PC-9 (cell line): ENCODE measurements around the gene TMEM151A. TPM values are rescaled to one million over a fixed set of nuclear protein-coding genes. Genes with fewer than 3 reads are reported as not detected.

Experiments used
- BruUV-seq: library from RNA; stranded (reverse); fragments of 400-500 nt; replicated peaks from 2 replicates; lab custom pipeline; 2021; lab: Mats Ljungman, UMichigan
- CTCF ChIA-PET: fragments of 300-600 bp; sonication (Branson Sonifier 250); formaldehyde crosslinking; loops from one replicate; lab custom pipeline; 2022; ENCODE audit warnings: antibody characterized with exemption; lab: Charles Lee
- POLR2A ChIA-PET: fragments of 300-600 bp; sonication (Branson Sonifier 250); formaldehyde crosslinking; loops from one replicate; lab custom pipeline; 2022; ENCODE audit warnings: antibody characterized with exemption; ENCODE audit not compliant: unreplicated experiment; lab: Charles Lee
- DNase-seq, 2 experiments: peaks; one replicate each; pipeline versions ENCODE4 v3.0.0 to v3.0.0-alpha.2; 2015 to 2022; ENCODE audit warnings: mixed read lengths in 1 of 2
- H2AFZ ChIP-seq: fragments of 200-600 bp; sonication (generic); 2 replicates; pipeline ENCODE4 v1.8.1; 2017; ENCODE audit warnings: antibody characterized with exemption
- H3F3A ChIP-seq: fragments of 200-600 bp; sonication (generic); 2 replicates; pipeline ENCODE4 v1.8.1; 2017; ENCODE audit warnings: antibody characterized with exemption, mild to moderate bottlenecking, low read depth; ENCODE audit not compliant: insufficient read depth
- H3K27ac ChIP-seq: fragments of 200-600 bp; sonication (generic); 2 replicates; pipeline ENCODE4 v1.6.1; 2016; ENCODE audit warnings: mixed run types
- H3K27me3 ChIP-seq: fragments of 200-600 bp; sonication (generic); 2 replicates; pipeline ENCODE4 v1.6.1; 2016; ENCODE audit warnings: low read depth, mixed run types; ENCODE audit not compliant: insufficient read depth
- H3K36me3 ChIP-seq: fragments of 200-600 bp; sonication (generic); 2 replicates; pipeline ENCODE4 v1.6.1; 2016; ENCODE audit warnings: low read depth, mixed run types
- H3K4me1 ChIP-seq: fragments of 200-600 bp; sonication (generic); replicated peaks from 2 replicates; pipeline ENCODE4 v1.6.1; 2016; ENCODE audit warnings: mixed run types; ENCODE audit not compliant: insufficient read depth
- H3K4me2 ChIP-seq: fragments of 200-600 bp; sonication (generic); 2 replicates; pipeline ENCODE4 v1.6.1; 2017; ENCODE audit warnings: mixed run types
- H3K4me3 ChIP-seq: fragments of 200-600 bp; sonication (generic); 2 replicates; pipeline ENCODE4 v1.6.1; 2016; ENCODE audit warnings: mixed run types
- H3K79me2 ChIP-seq: fragments of 200-600 bp; sonication (generic); 2 replicates; pipeline ENCODE4 v1.6.1; 2017; ENCODE audit warnings: low read depth, mixed run types
- H3K9me2 ChIP-seq: fragments of 200-600 bp; sonication (generic); 2 replicates; pipeline ENCODE4 v1.8.1; 2017; ENCODE audit warnings: mild to moderate bottlenecking; ENCODE audit not compliant: insufficient read depth
- H3K9me3 ChIP-seq: fragments of 200-600 bp; sonication (generic); 2 replicates; pipeline ENCODE4 v1.8.1; 2016; ENCODE audit warnings: low read depth; ENCODE audit not compliant: insufficient read depth
- H4K20me1 ChIP-seq: fragments of 200-600 bp; sonication (generic); 2 replicates; pipeline ENCODE4 v1.8.1; 2017; ENCODE audit not compliant: insufficient read depth
- EZH2 ChIP-seq: fragments of 200-600 bp; sonication (generic); IDR thresholded peaks from 2 replicates; pipeline ENCODE4 v1.8.0; 2017; ENCODE audit warnings: antibody characterized with exemption, low read depth
- intact Hi-C: fragments of 100-400 bp; cut with micrococcal nuclease; formaldehyde crosslinking; loops from one replicate; pipeline ENCODE4 v1.10.0; 2022; ENCODE audit not compliant: unreplicated experiment
- total RNA-seq: library from RNA; stranded (reverse); gene quantifications from 2 replicates; pipeline ENCODE4 v1.2.3, GENCODE V29; 2021
- TF ChIP-seq, protein P1 (sequence below): fragments of 200-600 bp; sonication (generic); conservative IDR thresholded peaks from 2 replicates; pipeline ENCODE4 v1.6.1; 2017; ENCODE audit warnings: mixed run types, antibody characterized with exemption, mild to moderate bottlenecking, moderate library complexity

Gene TMEM151A
- total RNA-seq, 1 experiment from 2014 or later, result 0.22 TPM

DNA sequence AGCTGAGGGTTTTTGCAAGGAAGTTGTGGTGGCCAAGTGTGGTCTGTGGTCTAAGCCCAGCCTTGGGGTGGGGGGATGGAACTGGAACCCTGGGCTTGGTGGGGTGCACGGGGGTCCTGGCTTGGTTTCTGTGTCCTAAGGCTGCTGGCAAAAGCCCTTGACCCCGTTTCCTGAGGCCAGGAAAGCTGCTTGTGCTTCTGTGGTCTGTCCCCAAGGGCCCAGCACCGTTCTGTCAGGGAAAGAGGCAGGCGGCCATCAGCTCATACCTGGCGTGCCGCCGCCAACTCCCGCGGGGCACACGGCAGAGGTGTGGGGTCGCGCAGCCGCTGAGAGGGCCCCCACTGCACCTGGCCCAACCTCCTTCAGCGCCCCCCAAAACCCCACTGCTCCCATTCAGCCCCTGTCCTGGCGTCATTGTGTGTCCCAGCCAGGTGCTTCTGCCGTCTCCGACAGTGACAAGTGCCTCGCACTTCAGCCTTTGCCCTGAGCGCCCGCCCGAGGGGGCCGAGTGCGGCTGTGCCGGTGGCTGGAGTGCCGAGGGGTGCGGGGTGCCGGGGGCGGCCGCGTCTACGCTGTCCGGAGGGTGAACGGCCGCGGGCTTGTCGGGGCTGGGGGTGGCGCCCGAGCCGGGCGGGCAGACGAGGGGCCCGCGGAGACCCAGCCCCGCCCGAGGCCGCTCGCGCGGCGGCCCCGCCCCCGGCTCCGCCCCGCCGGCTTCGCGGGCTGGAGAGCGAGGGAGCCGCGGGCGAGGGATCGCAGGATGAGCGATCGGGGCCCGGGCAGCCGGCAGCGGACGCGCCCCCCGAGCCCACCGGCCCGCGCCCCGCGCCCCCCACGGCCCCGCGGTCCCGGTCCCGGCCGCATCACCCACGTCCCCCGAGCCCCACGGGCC is 14.0 kb upstream of the TMEM151A start, which contains the start of gene CNIH2:
CNIH2 (plus strand) TSS at position 705 of the 892 bp plus-strand sequence. CDS start 282 bp downstream, outside the sequence.
- Histone ChIP-seq H3K4me2 (no peak within 1 kb of the TSS), H3K4me3 (no peak within 1 kb of the TSS), H3K27ac (no peak within 1 kb of the TSS), H3K9me3 (no peaks in the 10 kb centered on the region), H3K79me2 (no peaks in the 10 kb centered on the region), H3F3A (peaks cover 23% of the 10 kb centered on the region), H3K27me3 (no peaks in the 10 kb centered on the region), H3K9me2 (no peaks in the 10 kb centered on the region), H3K4me1 (no peaks in the 10 kb centered on the region), H2AFZ (no peak within 1 kb of the TSS), H3K36me3 (peaks cover 11% of the 10 kb centered on the region), H4K20me1 (peaks cover 44% of the 10 kb centered on the region)
- ChIA-PET CTCF (no interaction called here), POLR2A (interaction anchor here (0.7 kb wide), 1 partner anchor 65 kb away, joined by 3 read pairs; no protein-coding TSS in a partner anchor)
- no peak for TF ChIP-seq EZH2
- TF ChIP-seq, protein P1, sequence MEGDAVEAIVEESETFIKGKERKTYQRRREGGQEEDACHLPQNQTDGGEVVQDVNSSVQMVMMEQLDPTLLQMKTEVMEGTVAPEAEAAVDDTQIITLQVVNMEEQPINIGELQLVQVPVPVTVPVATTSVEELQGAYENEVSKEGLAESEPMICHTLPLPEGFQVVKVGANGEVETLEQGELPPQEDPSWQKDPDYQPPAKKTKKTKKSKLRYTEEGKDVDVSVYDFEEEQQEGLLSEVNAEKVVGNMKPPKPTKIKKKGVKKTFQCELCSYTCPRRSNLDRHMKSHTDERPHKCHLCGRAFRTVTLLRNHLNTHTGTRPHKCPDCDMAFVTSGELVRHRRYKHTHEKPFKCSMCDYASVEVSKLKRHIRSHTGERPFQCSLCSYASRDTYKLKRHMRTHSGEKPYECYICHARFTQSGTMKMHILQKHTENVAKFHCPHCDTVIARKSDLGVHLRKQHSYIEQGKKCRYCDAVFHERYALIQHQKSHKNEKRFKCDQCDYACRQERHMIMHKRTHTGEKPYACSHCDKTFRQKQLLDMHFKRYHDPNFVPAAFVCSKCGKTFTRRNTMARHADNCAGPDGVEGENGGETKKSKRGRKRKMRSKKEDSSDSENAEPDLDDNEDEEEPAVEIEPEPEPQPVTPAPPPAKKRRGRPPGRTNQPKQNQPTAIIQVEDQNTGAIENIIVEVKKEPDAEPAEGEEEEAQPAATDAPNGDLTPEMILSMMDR, result no peak
- no peak for DNase-seq
- no TSS peak for BruUV-seq
- intact Hi-C loops, result no loop called here

DNA sequence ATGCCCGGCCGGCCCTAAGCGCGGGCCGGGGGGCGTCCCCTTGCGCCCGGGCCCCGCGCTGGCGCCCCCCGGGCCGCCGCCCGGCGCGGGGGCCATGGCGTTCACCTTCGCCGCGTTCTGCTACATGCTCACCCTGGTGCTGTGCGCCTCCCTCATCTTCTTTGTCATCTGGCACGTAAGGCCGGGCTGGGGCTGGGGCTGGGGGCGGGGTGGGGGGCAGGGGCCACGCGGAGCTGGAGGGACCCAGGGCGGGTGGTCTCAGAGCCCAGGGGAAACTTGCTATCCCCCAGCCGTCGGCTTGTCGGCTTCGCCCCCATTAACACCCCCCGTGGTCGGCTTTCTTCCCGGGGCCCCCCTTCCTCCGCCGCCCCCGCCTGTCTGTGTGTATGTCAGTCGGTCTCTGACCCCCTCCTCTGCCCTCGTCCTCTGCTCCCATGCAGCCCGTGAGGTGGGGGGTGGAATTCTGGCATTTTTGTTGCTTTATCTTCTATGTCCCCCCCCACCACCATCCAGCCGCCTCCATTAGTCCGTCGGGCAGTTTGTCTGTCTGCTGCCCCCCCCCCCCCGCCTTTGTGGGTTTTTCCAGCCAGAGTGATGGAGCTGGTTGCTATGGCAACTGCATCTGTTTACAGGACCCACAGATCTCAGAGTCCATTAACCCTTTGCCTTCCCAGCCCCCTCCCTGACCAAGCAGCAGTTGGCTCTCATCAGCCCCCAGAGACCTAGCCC is 13.2 kb upstream of the TMEM151A start:
- H3K9me3 ChIP-seq, result no peaks in the 10 kb centered on the region
- H3F3A ChIP-seq, result peaks cover 29% of the 10 kb centered on the region
- H3K4me3 ChIP-seq, result no peak overlapping the region
- no peak for DNase-seq
- H3K79me2 ChIP-seq, result no peaks in the 10 kb centered on the region
- ChIA-PET CTCF (no interaction called here), POLR2A (no interaction called here)
- H3K27ac ChIP-seq, result no peak overlapping the region
- peaks cover 5% of the 10 kb centered on the region; the same call in 1 of the 2 replicates for H3K36me3 ChIP-seq
- no peaks in the 10 kb centered on the region for H3K9me2 ChIP-seq
- intact Hi-C loops, result no loop called here
- peaks cover 47% of the 10 kb centered on the region for H4K20me1 ChIP-seq
- no peak overlapping the region for H3K4me2 ChIP-seq
- H3K27me3 ChIP-seq, result no peaks in the 10 kb centered on the region
- no peak overlapping the region for H2AFZ ChIP-seq
- BruUV-seq, result no TSS peak
- TF ChIP-seq EZH2, result no peak
- TF ChIP-seq, protein P1, result no peak
- H3K4me1 ChIP-seq, result no peaks in the 10 kb centered on the region

DNA sequence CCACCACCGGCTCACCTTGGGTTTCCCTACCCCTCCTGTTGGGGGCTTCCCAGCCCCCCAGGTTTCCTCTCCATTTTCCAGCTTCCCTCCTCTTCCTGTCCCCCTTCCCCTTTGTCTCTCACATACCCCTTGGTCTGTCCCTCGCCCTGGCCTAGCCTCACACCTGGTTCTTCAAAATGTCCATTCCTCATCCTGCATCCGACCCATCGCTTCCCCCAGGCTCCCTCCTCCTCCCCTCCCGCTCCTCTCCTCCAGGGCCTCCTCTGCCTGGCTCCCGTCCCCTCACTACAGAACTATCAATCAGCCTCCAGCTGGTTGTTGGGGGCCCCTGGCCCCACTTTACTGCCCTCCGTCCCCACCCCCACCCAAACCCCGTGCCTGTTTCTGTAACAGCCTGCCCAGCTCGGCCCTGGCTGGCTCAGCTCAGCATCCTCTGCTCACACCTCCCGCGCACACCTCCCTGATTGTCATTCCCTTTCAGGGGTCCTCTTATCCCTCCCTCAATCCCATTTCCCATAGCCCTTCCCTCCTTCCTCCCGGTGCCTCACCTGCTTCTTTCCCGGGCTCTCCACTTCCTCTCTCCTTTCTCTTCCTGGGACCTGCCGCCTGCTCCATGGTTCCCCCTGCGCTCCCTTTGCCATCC is 12.5 kb upstream of the TMEM151A start:
- no peaks in the 10 kb centered on the region for H3K27me3 ChIP-seq
- BruUV-seq, result no TSS peak
- intact Hi-C loops, result no loop called here
- no peak for DNase-seq
- H3K9me3 ChIP-seq, result no peaks in the 10 kb centered on the region
- peaks cover 45% of the 10 kb centered on the region for H4K20me1 ChIP-seq
- peaks cover 35% of the 10 kb centered on the region for H3F3A ChIP-seq
- no peak overlapping the region for H2AFZ ChIP-seq
- H3K4me3 ChIP-seq, result no peak overlapping the region
- TF ChIP-seq, protein P1, result no peak
- TF ChIP-seq EZH2, result no peak
- POLR2A ChIA-PET, result no interaction called here
- peaks cover 3% of the 10 kb centered on the region; the same call in 1 of the 2 replicates for H3K36me3 ChIP-seq
- no peaks in the 10 kb centered on the region for H3K9me2 ChIP-seq
- no peaks in the 10 kb centered on the region for H3K4me1 ChIP-seq
- CTCF ChIA-PET, result no interaction called here
- H3K27ac ChIP-seq, result no peak overlapping the region
- no peaks in the 10 kb centered on the region for H3K79me2 ChIP-seq
- no peak overlapping the region for H3K4me2 ChIP-seq
